GM18508 (cell line): ENCODE data around the gene GRIK1.
"Not testable (repeated sequence)": the region's sequence is repeated elsewhere in the genome, so short reads cannot be mapped to it uniquely, and the experiment has no call there.

Experiments
- ATAC-seq: cut with Tn5 transposase; IDR thresholded peaks from one replicate; pipeline ENCODE4 v1.9.1; 2021; ENCODE audit warnings: moderate number of reproducible peaks; ENCODE audit not compliant: insufficient read depth, unreplicated experiment

Gene GRIK1

DNA sequence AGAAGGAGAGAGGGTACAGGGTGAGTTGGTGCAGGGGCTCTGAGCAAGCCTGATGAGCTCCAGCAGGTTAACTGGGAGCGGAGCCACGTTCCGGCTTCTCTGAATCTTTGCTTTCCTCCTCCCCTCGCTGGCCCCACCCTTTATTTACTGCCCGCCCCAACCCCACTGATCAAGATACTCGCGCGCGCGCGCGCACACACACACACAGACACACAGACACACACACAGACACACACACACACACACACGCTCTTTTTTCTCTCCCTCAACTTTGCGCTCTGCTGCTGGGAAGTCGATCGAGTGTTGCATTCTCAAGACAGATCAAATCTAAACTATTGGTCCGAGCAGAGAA is at the start of gene GRIK1:
GRIK1 (minus strand) TSS at position 73 of the 352 bp plus-strand sequence.
- no peak for ATAC-seq

DNA sequence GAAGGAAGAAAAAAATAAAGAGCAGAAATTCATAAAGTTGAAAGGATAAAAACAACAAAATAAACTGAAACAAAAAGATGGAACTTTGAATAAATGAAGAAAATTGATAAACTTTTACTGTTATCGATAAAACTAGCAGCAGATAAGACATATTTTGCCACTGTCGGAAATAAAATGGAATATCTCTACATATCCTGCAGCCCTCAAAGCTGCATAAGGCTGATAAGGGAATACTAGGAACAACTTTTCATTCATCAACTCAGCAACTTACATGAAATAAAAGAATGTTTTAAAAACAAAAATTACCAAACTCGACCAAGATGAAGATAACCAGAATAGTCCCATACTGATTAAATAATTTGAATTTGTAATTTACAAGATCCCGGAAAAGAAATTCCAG is 48.0 kb upstream of the GRIK1 start:
- no peak for ATAC-seq

DNA sequence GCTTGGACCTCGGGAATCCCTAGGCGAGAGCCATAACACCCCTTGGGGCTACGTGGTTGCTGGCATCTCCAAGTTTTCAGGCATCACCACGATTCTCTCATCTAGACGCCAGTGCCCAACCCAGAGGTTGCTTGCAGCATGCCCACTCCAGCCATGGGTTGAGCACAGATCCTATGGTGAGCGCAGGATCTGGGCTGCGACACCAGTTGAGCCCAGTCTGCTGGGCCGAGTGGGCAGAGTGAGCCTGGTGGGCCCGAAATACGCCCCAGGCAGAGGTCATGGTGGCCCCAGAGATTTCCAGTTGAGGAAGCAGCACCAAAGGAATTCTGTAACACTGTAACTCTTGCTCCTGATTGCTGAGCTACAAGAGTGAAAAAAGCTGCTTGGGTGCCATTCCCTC is 46.1 kb upstream of the GRIK1 start:
- ATAC-seq = no peak

DNA sequence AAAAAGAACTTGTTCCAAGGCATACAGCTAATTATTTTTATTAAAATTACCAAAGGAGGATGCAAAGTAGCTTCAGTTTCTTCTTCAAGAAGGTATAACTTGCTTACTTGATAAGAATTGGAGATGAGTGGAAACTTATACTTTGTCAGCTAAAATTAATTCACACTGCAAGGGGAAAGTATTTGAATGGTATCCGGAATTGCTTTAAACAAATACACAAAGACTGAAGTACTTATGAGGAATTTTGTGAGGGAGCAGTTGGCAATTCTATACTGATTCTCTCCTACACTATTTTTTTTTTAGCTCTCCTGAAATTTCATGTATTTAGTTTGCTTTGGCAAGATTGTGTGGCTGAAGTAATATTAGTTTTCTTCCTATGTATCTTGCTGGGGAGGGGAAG is 39.2 kb upstream of the GRIK1 start:
- no peak for ATAC-seq

DNA sequence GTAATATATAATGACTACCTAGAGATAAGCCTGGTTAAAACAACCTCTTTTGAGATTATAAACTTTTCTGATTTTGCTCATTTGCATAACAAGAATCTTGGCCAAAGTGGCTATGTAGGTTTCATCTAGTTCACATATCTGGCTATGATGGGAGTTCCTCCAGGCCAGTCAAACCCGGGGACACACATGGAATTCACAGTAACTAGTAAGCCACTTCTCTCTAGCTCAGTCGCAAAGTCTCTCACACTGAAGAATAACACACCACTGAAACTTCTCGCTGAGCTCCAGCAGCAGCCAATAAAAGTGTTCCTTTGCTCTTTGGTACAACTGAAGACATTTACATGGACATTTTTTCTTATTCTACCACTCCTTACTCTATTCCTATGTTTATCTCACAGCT is 36.0 kb upstream of the GRIK1 start:
- ATAC-seq = no peak

DNA sequence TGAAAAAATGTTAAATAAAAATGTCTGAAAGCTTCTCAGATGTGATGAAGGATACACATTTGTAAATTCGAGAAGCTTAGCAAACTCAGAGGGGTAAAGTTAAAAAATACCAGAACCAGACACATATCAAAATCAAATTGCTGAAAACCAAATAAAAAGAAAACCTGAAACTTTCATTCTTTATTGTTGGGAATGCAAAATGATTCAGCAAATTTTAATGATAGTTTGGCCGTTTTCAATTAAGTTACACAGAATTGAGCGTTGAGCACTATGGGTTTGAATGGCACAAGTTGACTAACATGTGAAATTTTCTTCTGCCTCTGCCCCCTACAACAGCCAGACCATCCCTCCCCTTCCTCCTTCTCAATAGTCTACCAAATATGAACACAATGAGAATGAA is 33.5 kb upstream of the GRIK1 start:
- no peak for ATAC-seq

DNA sequence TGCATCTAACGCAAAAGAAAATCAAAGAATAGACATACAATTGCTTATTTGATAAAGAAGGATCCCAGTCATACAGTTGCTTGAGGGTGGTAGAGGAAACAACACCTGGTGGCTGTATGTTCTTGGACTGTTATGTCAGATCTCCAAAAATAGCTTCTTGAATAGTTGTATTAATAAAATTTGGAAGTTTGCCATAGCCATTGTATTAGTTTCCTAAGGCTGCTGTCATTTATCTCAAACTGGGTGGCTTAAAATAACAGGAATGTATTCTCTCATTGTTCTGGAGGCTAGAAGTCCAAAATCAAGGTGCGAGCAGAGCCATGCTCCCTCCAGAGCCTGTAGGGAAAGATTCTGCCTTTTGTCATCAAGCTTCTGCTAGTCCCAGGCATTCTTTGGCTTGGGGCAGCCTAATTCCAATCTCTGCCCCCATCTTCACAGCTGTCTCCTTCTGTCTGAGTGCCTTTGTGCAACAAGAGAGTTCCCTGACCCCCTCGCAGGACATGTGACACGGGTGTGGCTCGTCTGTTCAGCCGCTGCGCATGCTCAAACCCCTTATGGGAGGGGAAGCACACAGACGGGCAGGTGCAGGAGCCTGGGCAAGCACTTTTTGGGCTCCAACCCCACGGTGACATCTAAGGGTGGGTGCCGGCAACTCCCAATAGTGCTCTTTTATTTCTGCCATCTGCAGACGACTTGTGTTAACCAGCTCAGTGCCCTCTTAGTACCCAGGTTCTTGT is 21.7 kb upstream of the GRIK1 start:
- no peak for ATAC-seq

DNA sequence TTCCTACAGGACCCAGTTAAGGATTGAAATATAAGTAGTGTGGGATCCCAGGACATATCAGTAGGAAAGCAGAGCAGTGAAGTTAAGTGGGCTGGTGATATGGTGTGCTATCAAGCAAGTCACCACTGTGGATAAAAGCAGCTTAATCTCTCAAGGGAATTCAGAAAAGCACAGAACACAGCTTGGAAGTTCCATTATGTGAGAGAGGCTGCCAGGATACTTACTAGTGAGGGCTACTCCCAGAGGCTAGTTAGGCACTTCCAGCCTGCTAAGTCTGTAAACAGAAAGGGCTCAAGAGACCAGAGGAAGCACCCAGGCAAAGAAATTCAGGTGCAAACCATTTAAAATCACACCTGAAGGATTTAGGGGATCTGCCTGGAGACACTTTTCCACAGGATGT is 18.8 kb upstream of the GRIK1 start:
- no peak for ATAC-seq

DNA sequence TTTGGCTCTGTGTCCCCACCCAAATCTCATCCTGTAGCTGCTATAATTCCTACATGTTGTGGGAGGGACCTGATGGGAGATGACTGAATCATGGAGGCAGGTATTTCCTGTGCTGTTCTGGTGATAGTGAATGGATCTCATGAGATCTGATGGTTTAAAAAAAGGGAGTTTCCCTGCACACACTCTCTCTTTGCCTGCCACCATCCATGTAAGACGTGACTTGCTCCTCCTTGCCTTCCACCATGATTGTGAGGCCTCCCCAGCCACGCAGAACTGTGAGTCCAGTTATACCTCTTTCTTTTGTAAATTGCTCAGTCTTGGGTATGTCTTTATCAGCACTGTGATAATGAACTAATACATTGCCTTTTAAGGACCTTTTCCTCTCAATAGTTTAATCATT is 18.2 kb upstream of the GRIK1 start:
- not testable (repeated sequence) for ATAC-seq

DNA sequence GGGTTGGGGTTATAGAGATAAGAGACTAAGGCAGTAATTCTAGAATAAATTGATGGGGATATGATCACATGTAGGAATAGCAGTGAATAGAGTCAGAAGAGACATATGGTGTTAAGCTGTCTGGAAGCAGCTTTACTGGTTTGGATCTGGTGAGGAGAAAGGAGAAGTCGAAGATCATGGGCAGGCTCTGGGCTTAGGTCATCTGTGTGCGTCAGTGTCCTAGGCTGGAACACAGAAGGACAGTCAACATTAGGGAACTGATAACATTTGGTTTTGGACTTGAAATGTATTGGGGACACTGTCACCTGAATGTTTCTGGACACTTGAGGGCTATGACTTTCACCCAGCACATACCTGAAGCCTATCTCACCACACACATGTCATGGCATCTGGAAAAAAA is 13.9 kb upstream of the GRIK1 start:
- no peak for ATAC-seq

DNA sequence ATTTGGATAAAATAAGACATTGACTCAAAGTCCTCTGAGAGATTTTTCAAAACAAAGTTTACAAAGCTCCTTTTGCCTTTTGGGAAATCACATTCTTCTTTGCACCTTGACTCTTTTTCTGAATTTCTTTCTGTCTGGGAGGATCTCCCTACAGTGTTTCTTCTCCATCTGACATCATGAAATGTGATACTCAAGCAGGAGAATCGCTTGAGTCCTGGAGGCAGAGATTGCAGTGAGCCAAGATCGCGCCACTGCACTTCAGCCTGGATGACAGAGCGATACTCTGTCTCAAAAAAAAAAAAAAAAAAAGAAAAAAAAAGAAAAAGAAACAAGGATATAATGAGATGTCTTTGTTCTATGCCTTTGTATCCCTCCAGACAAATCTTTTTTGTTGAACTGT is 13.3 kb upstream of the GRIK1 start:
- no peak for ATAC-seq

DNA sequence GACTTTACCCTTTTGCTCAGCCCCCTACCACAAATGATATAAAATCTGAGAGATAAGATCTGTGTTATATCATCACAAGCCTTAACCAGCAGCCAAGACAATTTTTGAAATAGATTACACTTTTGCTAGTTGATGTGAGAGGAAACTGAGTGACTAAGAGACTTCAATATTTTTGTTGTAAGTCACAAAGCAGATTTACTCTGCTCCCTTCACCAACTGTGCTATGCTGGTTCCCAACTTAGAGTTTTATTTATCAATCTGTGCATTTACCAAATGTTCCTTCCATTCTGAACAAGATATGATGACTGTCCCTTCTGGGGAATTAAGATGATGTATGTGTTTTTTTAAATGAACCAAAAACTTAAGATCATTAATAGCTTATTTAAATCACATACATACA is 12.1 kb upstream of the GRIK1 start:
- ATAC-seq = no peak

DNA sequence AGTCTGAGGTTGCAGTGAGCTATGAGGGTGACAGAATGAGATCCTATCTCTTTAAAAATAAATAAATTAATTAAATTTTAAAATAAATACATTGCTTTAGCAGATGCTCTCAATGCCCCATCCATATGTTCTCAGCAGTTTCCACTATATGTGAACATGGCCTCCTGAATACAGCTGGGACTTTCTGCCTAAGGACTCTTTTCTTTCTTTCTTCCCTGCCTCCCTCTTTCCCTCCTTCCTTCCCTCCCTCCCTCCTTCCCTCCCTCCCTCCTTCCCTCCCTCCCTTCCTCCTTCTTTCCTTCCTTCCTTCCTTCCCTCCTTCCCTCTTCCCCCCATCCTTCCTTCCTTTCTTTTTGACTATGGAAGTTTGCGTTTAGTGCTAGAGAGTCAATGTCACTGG is 10.2 kb upstream of the GRIK1 start:
- no peak for ATAC-seq

DNA sequence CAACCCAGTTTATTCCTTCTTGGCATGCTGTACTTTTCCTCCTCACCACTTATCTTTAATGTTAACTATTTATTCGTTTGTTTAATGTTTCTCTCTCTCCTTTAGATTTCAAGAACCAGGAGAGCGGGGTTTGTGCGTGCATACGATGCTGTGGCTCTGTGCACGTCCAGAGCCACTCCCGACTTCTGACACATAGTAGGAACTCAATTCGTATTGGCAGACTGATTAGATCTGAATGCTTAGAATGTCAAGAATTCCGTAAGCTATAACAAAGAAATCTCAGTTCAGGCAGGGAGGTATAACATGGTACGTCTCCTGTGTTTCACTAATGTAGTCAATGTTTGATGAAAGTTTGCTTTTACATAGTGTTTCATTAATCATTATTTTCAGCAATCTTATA is 7.3 kb upstream of the GRIK1 start:
- ATAC-seq = no peak

DNA sequence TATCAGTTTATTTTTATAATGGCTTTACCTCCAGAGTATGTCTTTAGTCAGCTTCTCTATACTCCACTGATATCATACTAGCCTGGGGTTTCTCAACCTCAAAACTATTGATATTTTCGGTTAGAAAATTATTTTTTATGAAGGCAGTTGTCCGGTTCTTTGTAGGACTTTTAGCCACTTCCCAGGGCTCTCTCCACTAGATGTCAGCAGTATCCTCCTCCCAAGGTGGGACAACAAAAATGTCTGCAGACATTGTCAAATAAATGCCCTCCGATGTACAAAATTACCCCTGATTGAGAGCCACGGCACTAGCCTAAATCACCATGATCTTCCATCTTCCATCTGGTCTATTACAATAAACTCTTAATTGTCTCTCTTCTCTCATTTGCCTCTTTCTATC is 4.1 kb upstream of the GRIK1 start:
- ATAC-seq = no peak

DNA sequence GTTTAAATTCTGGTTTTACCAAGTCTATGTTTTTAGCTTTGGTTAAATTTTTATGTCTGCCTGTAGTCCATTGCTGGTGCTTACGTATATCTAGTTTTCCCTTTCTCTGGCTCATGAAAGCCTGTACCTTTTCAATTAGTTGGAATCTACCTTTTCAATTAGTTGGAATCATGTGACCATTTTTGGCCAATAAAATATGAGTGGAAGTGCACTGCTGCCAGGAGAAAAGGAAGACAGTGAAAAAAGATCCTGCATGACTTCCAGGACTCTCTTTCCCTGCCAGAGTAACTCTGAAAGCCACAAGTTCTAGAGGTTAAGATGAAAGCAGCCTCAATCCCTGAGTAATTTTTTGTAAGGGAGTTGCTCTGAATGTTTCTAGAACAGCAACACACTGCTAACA is 2.2 kb upstream of the GRIK1 start:
- ATAC-seq = no peak

DNA sequence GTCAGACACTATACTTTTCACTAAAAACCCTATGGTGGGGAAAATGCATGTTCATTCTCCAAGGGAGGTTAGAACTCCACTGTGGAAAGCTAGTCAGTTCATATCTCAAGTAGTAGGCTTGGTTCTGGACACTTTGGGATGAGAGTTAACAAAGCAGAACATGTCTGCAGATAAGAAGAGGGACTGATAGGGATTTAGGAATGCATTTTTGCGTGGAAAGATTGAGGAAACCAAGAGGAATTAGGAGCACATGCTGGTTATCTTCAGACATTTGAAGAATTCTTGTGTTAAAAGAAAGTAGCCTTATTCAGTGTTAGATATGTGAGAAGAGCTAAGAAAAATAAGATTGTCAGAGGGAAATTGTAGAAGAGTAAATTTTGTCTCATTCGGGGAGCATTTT is 1.2 kb upstream of the GRIK1 start:
- no peak for ATAC-seq

DNA sequence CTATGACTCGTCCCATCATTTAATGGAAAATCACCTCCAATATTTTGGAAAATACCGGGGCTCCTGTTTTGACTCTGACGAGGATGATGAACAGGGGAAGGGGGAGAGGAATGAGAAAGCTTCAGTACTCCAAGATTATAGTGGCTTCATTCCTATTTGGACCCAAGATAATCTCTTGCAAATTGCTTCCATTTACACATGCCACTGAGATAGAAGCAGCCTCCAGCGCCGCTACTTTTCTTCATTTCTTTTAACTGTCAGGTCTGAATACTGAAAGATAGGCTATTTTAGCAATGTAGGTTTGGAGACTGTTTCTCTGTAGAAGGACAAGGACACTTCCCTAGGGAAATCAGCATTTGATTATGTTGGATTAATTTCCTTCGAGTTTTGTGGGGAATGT is 565 bp upstream of the GRIK1 start:
- ATAC-seq = no peak

DNA sequence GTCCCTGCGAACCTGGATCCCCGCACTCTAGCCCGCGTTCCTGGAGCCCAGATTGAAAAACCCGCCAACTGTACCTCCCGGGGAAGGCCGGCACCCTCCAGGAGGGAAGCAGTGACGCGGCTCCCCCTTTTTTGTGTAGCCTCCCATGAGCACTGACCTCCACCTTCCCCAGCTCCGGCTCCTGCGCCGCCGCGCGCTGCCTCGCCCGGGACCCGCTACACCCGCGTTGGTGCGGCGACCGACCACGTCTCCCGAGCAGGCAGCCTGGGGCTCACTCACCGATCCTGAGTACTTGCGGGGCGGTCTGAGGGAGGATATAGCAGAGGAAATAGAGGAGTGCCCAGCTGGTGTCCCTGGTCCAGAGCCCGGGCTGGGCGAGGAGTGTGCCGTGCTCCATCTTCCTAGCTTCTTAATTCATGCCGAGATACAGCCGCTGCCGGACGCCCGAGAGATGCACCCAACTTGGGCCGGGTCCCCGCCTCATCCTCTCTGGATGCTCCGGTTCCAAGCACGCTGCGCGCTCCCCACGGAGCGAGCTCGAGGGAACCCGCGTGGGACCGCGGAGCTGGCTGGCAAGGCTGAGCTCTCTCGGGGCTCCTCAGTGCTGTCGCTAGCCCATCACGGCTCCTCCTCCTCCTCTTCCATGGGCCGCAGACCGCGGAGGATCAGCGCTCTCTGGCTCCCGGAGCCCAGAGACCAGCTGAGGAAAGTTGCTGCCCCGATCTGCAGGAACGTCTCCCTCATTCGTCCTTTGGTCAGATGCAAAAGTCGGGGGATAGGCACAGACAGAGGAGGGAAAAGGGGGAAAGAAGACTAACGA is 482 bp downstream of the GRIK1 start:
- ATAC-seq = no peak

DNA sequence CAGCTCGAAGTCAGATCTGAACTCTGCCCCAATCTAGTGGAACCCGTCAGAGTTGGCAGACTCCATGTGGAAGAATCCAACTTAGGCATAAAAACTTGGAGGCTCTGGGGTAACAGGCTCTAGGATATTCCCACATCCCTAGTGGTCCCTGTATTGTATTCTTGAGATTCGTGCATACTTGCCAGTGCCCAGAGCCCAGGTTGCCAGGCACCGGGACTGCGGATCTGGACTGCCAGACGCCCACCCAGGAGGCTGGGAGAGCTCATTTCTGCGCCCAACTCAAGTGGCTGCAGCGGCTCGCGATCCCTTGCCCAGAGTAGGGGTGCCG is 1.1 kb downstream of the GRIK1 start:
- no peak for ATAC-seq

DNA sequence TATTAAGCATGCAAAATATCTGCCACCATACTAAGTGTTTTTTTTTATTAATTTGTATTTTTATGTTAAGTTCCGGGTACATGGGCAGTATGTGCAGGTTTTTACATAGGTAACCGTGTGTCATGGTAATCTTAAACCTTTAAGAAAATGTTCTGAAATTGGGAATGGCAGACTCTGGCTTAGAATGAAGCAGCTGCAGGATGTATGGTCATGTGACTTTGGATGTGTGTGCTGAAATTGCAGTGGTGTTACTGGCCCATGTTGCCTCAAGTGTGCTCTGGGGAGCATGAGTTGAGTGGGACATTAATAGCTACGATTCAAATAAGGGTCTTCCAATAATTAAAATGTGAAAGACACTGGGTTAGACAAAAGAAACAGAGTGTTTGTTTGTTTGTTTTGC is 6.7 kb downstream of the GRIK1 start:
- ATAC-seq = no peak

DNA sequence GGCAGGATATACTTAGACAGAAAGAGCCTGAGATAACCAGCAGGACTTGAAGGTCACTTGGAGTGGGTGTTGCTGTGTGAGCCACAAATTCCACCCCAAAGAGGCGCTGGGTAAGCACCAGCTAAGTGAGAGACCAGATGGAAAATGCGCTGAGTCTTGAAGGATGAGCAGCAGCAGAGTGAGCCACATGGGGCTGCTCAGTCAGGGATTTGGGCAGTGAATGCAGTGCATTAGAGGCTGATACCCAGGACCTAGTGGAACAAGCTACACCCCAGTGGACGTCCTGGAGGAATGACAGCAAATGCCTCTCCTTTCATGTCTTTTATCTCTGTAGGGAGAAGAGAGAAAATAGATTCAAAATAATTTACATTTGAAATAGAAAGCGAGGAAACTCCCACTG is 11.3 kb downstream of the GRIK1 start:
- no peak for ATAC-seq
